Measurements from ENCODE around the gene MICU2. TPM values are rescaled to one million over a fixed set of nuclear protein-coding genes. Genes with fewer than 3 reads are reported as not detected.
"Not testable (repeated sequence)": the region's sequence is repeated elsewhere in the genome, so short reads cannot be mapped to it uniquely, and the experiment has no call there.

Gene MICU2
- total RNA-seq, 2 experiments from 2014 or later: 37.5 to 51.3 TPM

DNA sequence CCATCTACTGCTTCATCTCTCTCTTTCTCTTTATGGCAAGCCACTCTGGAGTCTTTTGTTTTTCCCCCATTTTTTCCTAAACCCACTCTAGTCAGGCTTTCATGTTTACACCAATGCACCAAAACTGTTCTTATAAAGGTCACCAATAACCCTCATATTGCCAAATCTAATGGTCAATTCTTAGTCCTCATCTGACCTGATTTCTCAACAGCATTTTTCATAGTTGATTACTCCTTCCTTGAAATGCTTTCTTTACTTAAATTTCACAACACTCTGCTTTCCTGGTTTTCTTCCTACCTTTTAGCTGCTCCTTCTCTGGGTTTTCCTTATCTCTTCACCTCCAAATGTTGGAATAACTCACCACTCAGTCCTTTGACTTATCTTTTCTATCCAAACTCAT lies 47.9 kb downstream of the MICU2 start:
- TF ChIP-seq, protein P1, sequence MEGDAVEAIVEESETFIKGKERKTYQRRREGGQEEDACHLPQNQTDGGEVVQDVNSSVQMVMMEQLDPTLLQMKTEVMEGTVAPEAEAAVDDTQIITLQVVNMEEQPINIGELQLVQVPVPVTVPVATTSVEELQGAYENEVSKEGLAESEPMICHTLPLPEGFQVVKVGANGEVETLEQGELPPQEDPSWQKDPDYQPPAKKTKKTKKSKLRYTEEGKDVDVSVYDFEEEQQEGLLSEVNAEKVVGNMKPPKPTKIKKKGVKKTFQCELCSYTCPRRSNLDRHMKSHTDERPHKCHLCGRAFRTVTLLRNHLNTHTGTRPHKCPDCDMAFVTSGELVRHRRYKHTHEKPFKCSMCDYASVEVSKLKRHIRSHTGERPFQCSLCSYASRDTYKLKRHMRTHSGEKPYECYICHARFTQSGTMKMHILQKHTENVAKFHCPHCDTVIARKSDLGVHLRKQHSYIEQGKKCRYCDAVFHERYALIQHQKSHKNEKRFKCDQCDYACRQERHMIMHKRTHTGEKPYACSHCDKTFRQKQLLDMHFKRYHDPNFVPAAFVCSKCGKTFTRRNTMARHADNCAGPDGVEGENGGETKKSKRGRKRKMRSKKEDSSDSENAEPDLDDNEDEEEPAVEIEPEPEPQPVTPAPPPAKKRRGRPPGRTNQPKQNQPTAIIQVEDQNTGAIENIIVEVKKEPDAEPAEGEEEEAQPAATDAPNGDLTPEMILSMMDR (conservative IDR thresholded peaks at IDR 0.05; ENCODE audit: low read length): no peak
- no peak for TF ChIP-seq EZH2phosphoT487 (IDR thresholded peaks at IDR 0.05; ENCODE audit: borderline replicate concordance, low read depth, low read length)
- no peaks in the 10 kb centered on the region for H3K9me3 ChIP-seq (ENCODE audit: low read length)
- H3K4me2 ChIP-seq (ENCODE audit: low read length): no peak overlapping the region
- H3K9me2 ChIP-seq (ENCODE audit: insufficient read depth, low read length): no peaks in the 10 kb centered on the region
- no peak for DNase-seq (ENCODE audit: low spot score)
- no peak overlapping the region for H2AFZ ChIP-seq (ENCODE audit: low read length)
- H3K79me2 ChIP-seq (ENCODE audit: insufficient read depth, low read depth, low read length): no peaks in the 10 kb centered on the region
- peaks cover 21% of the 10 kb centered on the region for H3K36me3 ChIP-seq (ENCODE audit: insufficient read depth, low read length)
- no peak overlapping the region for H3K4me3 ChIP-seq (ENCODE audit: low read depth, low read length, poor library complexity, severe bottlenecking)
- intact Hi-C loops (cut with micrococcal nuclease; ENCODE audit: unreplicated experiment): no loop called here
- H3K27ac ChIP-seq (ENCODE audit: low read depth, low read length, poor library complexity, severe bottlenecking): no peak overlapping the region
- POLR2A ChIA-PET: interaction anchor here (1.7 kb wide), 1 partner anchor 12 kb away, joined by 4 read pairs; no protein-coding TSS in a partner anchor
- CTCF ChIA-PET (ENCODE audit: unreplicated experiment): no interaction called here
- H4K20me1 ChIP-seq (ENCODE audit: insufficient read depth, low read length): no peaks in the 10 kb centered on the region
- BruUV-seq (replicated peaks): no TSS peak
- no peaks in the 10 kb centered on the region for H3K4me1 ChIP-seq (ENCODE audit: insufficient read depth, low read length, poor library complexity, severe bottlenecking)

DNA sequence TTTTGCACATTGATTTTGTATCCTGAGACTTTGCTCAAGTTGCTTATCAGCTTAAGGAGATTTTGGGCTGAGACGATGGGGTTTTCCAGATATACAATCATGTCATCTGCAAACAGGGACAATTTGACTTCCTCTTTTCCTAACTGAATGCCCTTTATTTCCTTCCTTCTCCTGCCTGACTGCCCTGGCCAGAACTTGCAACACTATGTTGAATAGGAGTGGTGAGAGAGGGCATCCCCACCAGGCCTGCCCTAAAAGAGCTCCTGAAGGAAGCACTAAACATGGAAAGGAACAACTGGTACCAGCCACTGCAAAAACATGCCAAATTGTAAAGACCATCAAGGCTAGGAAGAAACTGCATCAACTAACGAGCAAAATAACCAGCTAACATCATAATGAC lies 50.7 kb downstream of the MICU2 start:
- not testable (repeated sequence) for H3K4me2 ChIP-seq (ENCODE audit: low read length)

DNA sequence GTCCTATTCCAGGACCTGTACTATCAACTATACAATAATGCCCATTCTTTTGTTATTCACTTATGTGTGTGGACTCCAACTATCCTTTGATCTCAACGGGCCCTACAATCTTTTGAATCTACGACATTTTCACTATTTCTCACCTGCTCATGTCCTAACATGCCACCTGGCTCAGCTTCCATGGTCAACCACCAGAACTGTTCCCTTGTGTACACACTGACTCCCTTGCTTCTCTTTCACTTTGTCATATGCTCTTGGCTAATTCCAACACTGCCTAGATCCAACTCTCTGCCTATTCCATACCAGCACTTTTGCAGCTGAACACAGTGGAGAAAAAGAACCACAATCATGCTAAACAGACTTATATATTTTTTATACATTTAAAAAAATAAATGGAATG lies 53.1 kb downstream of the MICU2 start:
- no peak overlapping the region for H3K27ac ChIP-seq (ENCODE audit: low read depth, low read length, poor library complexity, severe bottlenecking)
- no peak for DNase-seq (ENCODE audit: low spot score)
- no peaks in the 10 kb centered on the region for H3K4me1 ChIP-seq (ENCODE audit: insufficient read depth, low read length, poor library complexity, severe bottlenecking)
- H3K4me3 ChIP-seq (ENCODE audit: low read depth, low read length, poor library complexity, severe bottlenecking): no peak overlapping the region
- H4K20me1 ChIP-seq (ENCODE audit: insufficient read depth, low read length): no peaks in the 10 kb centered on the region
- CTCF ChIA-PET (ENCODE audit: unreplicated experiment): no interaction called here
- POLR2A ChIA-PET: no interaction called here
- TF ChIP-seq EZH2phosphoT487 (IDR thresholded peaks at IDR 0.05; ENCODE audit: borderline replicate concordance, low read depth, low read length): no peak
- TF ChIP-seq, protein P1 (conservative IDR thresholded peaks at IDR 0.05; ENCODE audit: low read length): no peak
- 0 out of 2 replicates have a peak, but pooled peaks cover 3% of the 10 kb centered on the region for H3K36me3 ChIP-seq (ENCODE audit: insufficient read depth, low read length)
- H3K4me2 ChIP-seq (ENCODE audit: low read length): no peak overlapping the region
- H3K9me2 ChIP-seq (ENCODE audit: insufficient read depth, low read length): no peaks in the 10 kb centered on the region
- no peaks in the 10 kb centered on the region for H3K79me2 ChIP-seq (ENCODE audit: insufficient read depth, low read depth, low read length)
- intact Hi-C loops (cut with micrococcal nuclease; ENCODE audit: unreplicated experiment): no loop called here
- no peak overlapping the region for H2AFZ ChIP-seq (ENCODE audit: low read length)
- BruUV-seq (replicated peaks): no TSS peak
- no peaks in the 10 kb centered on the region for H3K9me3 ChIP-seq (ENCODE audit: low read length)

More for the DNA sequence above, 50.7 kb downstream of the MICU2 start:
- DNase-seq (ENCODE audit: low spot score); CTCF ChIA-PET (ENCODE audit: unreplicated experiment); intact Hi-C loops (cut with micrococcal nuclease; ENCODE audit: unreplicated experiment); BruUV-seq (replicated peaks); H3K4me1 ChIP-seq (ENCODE audit: insufficient read depth, low read length, poor library complexity, severe bottlenecking); H2AFZ ChIP-seq (ENCODE audit: low read length); H3K27ac ChIP-seq (ENCODE audit: low read depth, low read length, poor library complexity, severe bottlenecking); H3K9me3 ChIP-seq (ENCODE audit: low read length); H3K79me2 ChIP-seq (ENCODE audit: insufficient read depth, low read depth, low read length); H3K9me2 ChIP-seq (ENCODE audit: insufficient read depth, low read length); H3K4me3 ChIP-seq (ENCODE audit: low read depth, low read length, poor library complexity, severe bottlenecking); H4K20me1 ChIP-seq (ENCODE audit: insufficient read depth, low read length); H3K36me3 ChIP-seq (ENCODE audit: insufficient read depth, low read length): not testable (repeated sequence)
- POLR2A ChIA-PET: interaction anchor here (0.6 kb wide), 1 partner anchor 16 kb away, joined by 4 read pairs; no protein-coding TSS in a partner anchor

Measured in OCI-LY7 (cell line).